Heart left ventricle (tissue), 16 donors: ENCODE data around the gene LAMA4. TPM values are rescaled to one million over a fixed set of nuclear protein-coding genes. Genes with fewer than 3 reads are reported as not detected.

Experiments used
- ATAC-seq, 4 donors: fragments of 200-7000 bp; cut with Tn5 transposase; one replicate each; pipeline ENCODE4 v1.9.1; 2020 to 2022; ENCODE audit warnings: moderate library complexity in 4 of 4, mild to moderate bottlenecking in 3 of 4, moderate number of reproducible peaks in 1 of 4
- DNase-seq, 5 donors: peaks; one replicate each; pipeline ENCODE4 v3.0.0-alpha.2; 2020
- H3K27ac ChIP-seq, 12 donors: fragments of 200-600 bp; sonication (generic) in 4 of 12; one replicate each; pipeline versions ENCODE4 v1.5.0 to v1.8.0; 2016 to 2022; ENCODE audit warnings: mild to moderate bottlenecking in 2 of 12
- H3K27me3 ChIP-seq, 9 donors: fragments of 200-600 bp; sonication (generic) in 2 of 9; one replicate each; pipeline versions ENCODE4 v1.5.1 to v1.8.0; 2016 to 2022; ENCODE audit warnings: mild to moderate bottlenecking in 3 of 9
- H3K36me3 ChIP-seq, 9 donors: fragments of 200-600 bp; sonication (generic) in 2 of 9; one replicate each; pipeline versions ENCODE4 v1.5.0 to v1.8.0; 2018 to 2022; ENCODE audit warnings: mild to moderate bottlenecking in 2 of 9
- H3K4me1 ChIP-seq, 12 donors: fragments of 200-600 bp; sonication (generic) in 4 of 12; one replicate each; pipeline versions ENCODE4 v1.5.0 to v1.8.0; 2016 to 2022; ENCODE audit warnings: mild to moderate bottlenecking in 3 of 12
- H3K4me3 ChIP-seq, 12 donors: fragments of 200-600 bp; sonication (generic) in 4 of 12; one replicate each; pipeline versions ENCODE4 v1.5.0 to v1.8.0; 2017 to 2022; ENCODE audit warnings: mild to moderate bottlenecking in 9 of 12, moderate library complexity in 4 of 12
- H3K9me3 ChIP-seq, 12 donors: fragments of 200-600 bp; sonication (generic) in 4 of 12; one replicate each; pipeline versions ENCODE4 v1.5.0 to v1.8.0; 2016 to 2022; ENCODE audit warnings: mild to moderate bottlenecking in 1 of 12
- POLR2A ChIP-seq, 2 donors: fragments of 450-650 bp; IDR thresholded peaks; one replicate each; pipeline ENCODE4 v1.6.1; 2017; ENCODE audit warnings: antibody characterized with exemption in 2 of 2, mild to moderate bottlenecking in 2 of 2, moderate library complexity in 2 of 2
- WGBS, 4 donors: extraction: QIAGEN DNeasy Blood & Tissue Kit in 2 of 4; methylation state at CpG; one replicate each; pipeline versions ENCODE4 v1.1.5 to v1.1.7; 2013 to 2018; 5-methylcytosine and 5-hydroxymethylcytosine counted together
- intact Hi-C, 10 donors: fragments of 100-400 bp; cut with DNase I; formaldehyde crosslinking; loops; one replicate each; pipeline versions ENCODE4 v1.11.1 to v1.14.2; 2022
- polyA plus RNA-seq, 2 donors: library from polyadenylated mRNA; stranded (reverse); fragments of 200-250 nt; gene quantifications; one replicate each; pipeline ENCODE4 v1.2.3, GENCODE V29; 2013
- total RNA-seq, 9 donors: library from RNA; depleted of rRNA in 2 of 9; stranded (reverse); fragments of >200 nt in 2 of 9; fragmentation: NEBNext Ultra II Directional in 3 of 9; extraction: Animal tissue kit (Norgen Biotek cat#: 25700) in 3 of 9; gene quantifications; one replicate each; pipeline versions ENCODE4 v1.1.0 to v1.2.4, GENCODE V29; 2016 to 2023
- TF ChIP-seq, protein P1 (sequence below), 12 donors: fragments of 200-600 bp; sonication (generic) in 4 of 12; IDR thresholded peaks; one replicate each; pipeline versions ENCODE4 v1.5.0 to v1.8.0; 2018 to 2022; ENCODE audit warnings: antibody characterized with exemption in 12 of 12, mild to moderate bottlenecking in 5 of 12
- donor health status: ischemic (EF 13 %, LVEDD 7.1; RV severe dilation, severe dysfunction).
- donor health status: healthy with polysubstance abuse.
- donor health status: DM: no; HTN: yes; CAD: no.
- donor health status: DM: no; HTN: no; CAD: no.
- donor health status: ischemic (EF 25% LVEDD 6.9; RV normal size, moderate dysfunction).
- donor health status: ischemic (EF 25% LVEDD 5.7; RV mildly dilated, moderate dysfunction).
- donor health status: healthy.
- donor health status: DM: yes; HTN: yes; CAD: no.
- donor health status: ischemic (EF 35%, LVEDD 5.7; RV mildly dilated, moderate dysfunction).
- donor health status: nonischemic (EF 11% LVEDD 7.7; RV severe dilation, severe dysfunction).
- donor health status: DM: yes; HTN: yes; CAD: no.
- donor health status: PGD.
- donor health status: ischemic (EF 29% LVEDD 5.4; RV normal size, mild dysfunction).
- donor health status: nonischemic (EF 23%, LVEDD 6.1; RV moderate dilation, normal function).

Gene LAMA4
- total and polyA plus RNA-seq, 11 donors, result 23.8 to 132 (median 56.9) TPM

DNA sequence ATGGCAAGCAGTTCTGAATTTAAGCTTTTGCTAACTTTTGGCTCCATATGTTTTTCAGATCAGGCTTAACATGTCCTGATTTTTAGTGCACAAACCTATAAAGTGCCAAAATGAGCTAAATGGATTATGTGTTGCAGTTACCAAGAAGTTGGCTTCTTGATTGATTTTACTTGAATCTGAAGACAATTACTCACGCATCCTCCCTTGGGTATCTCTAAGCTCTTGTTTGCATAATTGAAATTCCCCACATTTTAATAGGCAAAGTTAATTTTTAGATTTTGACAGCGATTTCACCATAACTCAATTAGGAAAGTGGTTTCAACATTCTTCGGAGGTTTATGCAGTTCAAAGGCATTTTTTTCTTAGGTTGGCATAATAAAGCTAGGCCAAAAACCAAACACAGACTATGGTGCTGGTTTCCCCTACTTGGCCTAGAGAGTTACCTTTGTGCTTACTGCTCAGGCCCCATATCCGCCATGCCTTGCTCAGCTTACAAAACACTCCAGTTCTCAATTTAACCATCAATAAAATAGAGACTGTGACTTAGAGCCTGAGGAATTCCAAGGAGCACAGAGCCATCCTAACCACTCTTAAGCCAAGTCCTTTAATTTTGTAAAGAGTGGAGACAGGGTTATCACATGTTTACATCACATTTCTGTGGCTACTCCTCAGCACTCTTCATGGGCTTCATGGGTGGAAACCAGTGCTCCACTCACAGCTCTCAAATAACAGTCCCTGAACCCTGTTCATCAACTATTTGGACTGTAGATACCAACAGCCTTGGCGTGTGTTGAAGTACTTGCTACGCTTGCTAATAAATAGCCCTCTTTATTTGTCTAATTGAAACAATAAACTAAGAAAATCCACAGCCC is 32.1 kb downstream of the LAMA4 start:
- Histone ChIP-seq H3K4me1 (peaks cover 8 to 96% (median 80%) of the 10 kb centered on the region in 12 donors), H3K27me3 (no peaks in the 10 kb centered on the region), H3K4me3 (no peak overlapping the region), H3K27ac (peak overlapping the region; percentile 34 to 87 (median 70)), H3K36me3 (no peaks in the 10 kb centered on the region), H3K9me3 (no peaks in the 10 kb centered on the region)
- intact Hi-C loops, result no loop called here
- WGBS, 4 donors, result 64 to 78% (median 69%) methylated on average over 6 of the region's 6 CpGs
- DNase-seq (no peak), ATAC-seq (peak in 1 of 4 donors; percentile 1)
- TF ChIP-seq, protein P1, sequence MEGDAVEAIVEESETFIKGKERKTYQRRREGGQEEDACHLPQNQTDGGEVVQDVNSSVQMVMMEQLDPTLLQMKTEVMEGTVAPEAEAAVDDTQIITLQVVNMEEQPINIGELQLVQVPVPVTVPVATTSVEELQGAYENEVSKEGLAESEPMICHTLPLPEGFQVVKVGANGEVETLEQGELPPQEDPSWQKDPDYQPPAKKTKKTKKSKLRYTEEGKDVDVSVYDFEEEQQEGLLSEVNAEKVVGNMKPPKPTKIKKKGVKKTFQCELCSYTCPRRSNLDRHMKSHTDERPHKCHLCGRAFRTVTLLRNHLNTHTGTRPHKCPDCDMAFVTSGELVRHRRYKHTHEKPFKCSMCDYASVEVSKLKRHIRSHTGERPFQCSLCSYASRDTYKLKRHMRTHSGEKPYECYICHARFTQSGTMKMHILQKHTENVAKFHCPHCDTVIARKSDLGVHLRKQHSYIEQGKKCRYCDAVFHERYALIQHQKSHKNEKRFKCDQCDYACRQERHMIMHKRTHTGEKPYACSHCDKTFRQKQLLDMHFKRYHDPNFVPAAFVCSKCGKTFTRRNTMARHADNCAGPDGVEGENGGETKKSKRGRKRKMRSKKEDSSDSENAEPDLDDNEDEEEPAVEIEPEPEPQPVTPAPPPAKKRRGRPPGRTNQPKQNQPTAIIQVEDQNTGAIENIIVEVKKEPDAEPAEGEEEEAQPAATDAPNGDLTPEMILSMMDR (IDR thresholded peaks at IDR 0.05), result no peak
- TF ChIP-seq POLR2A (IDR thresholded peaks at IDR 0.05), result no peak

DNA sequence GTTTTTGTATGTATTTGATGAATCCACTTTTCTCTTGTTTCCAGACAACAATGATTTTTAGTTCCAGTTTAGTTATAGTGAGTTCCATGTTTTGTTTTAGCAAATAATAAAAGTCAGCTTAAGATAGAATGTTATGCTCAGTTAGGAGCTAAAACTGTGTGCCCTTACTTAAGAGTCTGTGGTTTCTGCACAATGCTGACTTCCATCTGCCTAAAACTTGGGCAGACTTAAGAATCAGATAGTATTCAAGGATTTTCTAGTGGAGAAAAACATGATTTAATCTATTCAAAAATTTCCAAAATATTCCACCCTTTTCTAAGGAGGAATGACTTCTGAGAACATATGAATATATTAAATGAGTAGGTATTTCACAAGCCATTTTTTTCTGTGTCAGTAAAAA is 32.8 kb downstream of the LAMA4 start:
- intact Hi-C loops, result no loop called here
- H3K4me1 ChIP-seq, result peaks cover 12 to 96% (median 79%) of the 10 kb centered on the region in 12 donors
- peak overlapping the region; percentile 5 to 87 (median 70) for H3K27ac ChIP-seq

DNA sequence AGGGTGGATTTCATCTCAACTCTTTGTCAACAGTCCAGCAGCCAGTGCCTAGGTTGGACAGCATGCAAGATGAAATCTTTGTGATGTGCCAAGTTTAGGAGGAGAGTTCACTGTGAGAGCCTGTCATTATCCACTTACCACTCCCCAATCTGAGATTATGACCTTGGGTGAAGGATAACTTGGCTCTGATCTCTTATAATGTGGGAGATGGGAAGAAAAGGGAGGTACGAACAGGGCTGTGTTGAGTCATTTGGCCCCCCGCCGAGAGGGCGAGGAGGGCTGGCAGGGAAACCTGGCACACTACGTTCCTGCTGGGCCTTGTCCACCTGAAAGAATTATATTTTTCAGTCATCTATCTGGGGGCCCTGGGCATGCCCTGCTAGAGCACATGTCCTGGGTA is 35.8 kb downstream of the LAMA4 start:
- H3K9me3 ChIP-seq, result no peaks in the 10 kb centered on the region
- TF ChIP-seq, protein P1 (IDR thresholded peaks at IDR 0.05), result no peak
- no peak for TF ChIP-seq POLR2A (IDR thresholded peaks at IDR 0.05)
- WGBS, 4 donors, result 33 to 43% (median 37%) methylated on average over 5 of the region's 5 CpGs
- peak; percentile 63 to 84 (median 74) for DNase-seq
- peak; percentile 70 to 91 (median 72) for ATAC-seq
- peaks cover 27 to 99% (median 86%) of the 10 kb centered on the region in 12 donors for H3K4me1 ChIP-seq
- intact Hi-C loops, result loop anchor here in 5 of 10 donors (2.0 to 5.0 kb wide), 3 partner anchors 18 to 36 kb away; partner anchors contain the start of gene LAMA4 (in 4 of the 5)
- H3K27ac ChIP-seq, result peak overlapping the region; percentile 36 to 87 (median 61)
- H3K4me3 ChIP-seq, result no peak overlapping the region
- no peaks in the 10 kb centered on the region for H3K27me3 ChIP-seq
- H3K36me3 ChIP-seq, result peaks cover 0 to 24% (median 14%) of the 10 kb centered on the region in 9 donors

More for the DNA sequence above, 32.8 kb downstream of the LAMA4 start:
- no peaks in the 10 kb centered on the region for H3K36me3 ChIP-seq
- DNase-seq, result no peak
- no peak for ATAC-seq
- H3K4me3 ChIP-seq, result no peak overlapping the region
- TF ChIP-seq POLR2A (IDR thresholded peaks at IDR 0.05), result no peak
- TF ChIP-seq, protein P1 (IDR thresholded peaks at IDR 0.05), result no peak
- no peaks in the 10 kb centered on the region for H3K27me3 ChIP-seq
- no peaks in the 10 kb centered on the region for H3K9me3 ChIP-seq
